Measurements from ENCODE around the gene CACNA1G. TPM values are rescaled to one million over a fixed set of nuclear protein-coding genes. Genes with fewer than 3 reads are reported as not detected.

The CACNA1G gene
- total and polyA plus RNA-seq, 2 donors from 2014 or later = 0.06 TPM; not detected in 1

DNA sequence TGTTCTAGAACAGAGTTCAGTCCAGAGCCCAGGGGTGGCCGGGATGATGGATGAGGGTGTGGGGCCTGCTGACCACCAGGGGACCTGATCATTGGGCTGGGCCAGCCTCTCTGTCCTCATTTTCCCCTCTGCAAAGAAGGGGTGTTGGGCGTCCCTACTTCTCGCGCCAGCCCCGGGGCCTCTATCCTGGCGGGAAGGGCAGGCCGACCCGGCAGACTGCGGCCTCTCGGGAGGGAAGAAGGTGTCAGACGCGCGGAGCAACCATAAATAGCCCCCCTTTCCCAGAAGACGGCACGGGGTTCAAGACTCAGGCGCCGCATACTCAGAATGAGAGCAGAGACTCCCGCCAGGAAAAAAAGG is 2.0 kb upstream of the CACNA1G start:
- H3K4me1 ChIP-seq (ENCODE audit: control insufficient read depth in 2 of 3, insufficient read depth in 2 of 3, low read depth in 1 of 3, low read length in 3 of 3) = peaks cover 0 to 8% (median 7%) of the 10 kb centered on the region in 3 donors
- no peak overlapping the region for H3K27ac ChIP-seq (ENCODE audit: low read depth in 2 of 2, low read length in 2 of 2)
- H3K9ac ChIP-seq (ENCODE audit: low read length in 3 of 3) = no peak overlapping the region
- DNase-seq = no peak
- peaks cover 8% of the 10 kb centered on the region for H3K27me3 ChIP-seq (ENCODE audit: control insufficient read depth, insufficient read depth, low read length)
- H3K36me3 ChIP-seq (ENCODE audit: control insufficient read depth in 2 of 3, insufficient read depth in 3 of 3, low read length in 3 of 3) = peaks cover 0 to 15% (median 4%) of the 10 kb centered on the region in 3 donors
- FAIRE-seq = no peak
- H3K4me3 ChIP-seq (ENCODE audit: low read length in 3 of 3) = no peak overlapping the region
- intact Hi-C loops (cut with DNase I) = loop anchor here (10.0 kb wide), 1 partner anchor 116 kb away; no protein-coding TSS in a partner anchor
- TF ChIP-seq, protein P1, sequence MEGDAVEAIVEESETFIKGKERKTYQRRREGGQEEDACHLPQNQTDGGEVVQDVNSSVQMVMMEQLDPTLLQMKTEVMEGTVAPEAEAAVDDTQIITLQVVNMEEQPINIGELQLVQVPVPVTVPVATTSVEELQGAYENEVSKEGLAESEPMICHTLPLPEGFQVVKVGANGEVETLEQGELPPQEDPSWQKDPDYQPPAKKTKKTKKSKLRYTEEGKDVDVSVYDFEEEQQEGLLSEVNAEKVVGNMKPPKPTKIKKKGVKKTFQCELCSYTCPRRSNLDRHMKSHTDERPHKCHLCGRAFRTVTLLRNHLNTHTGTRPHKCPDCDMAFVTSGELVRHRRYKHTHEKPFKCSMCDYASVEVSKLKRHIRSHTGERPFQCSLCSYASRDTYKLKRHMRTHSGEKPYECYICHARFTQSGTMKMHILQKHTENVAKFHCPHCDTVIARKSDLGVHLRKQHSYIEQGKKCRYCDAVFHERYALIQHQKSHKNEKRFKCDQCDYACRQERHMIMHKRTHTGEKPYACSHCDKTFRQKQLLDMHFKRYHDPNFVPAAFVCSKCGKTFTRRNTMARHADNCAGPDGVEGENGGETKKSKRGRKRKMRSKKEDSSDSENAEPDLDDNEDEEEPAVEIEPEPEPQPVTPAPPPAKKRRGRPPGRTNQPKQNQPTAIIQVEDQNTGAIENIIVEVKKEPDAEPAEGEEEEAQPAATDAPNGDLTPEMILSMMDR (IDR thresholded peaks at IDR 0.05; ENCODE audit: borderline replicate concordance, extremely low read depth, insufficient read depth) = no peak
- no peaks in the 10 kb centered on the region for H3K9me3 ChIP-seq (ENCODE audit: control insufficient read depth in 2 of 3, insufficient read depth in 1 of 3, low read length in 3 of 3)

DNA sequence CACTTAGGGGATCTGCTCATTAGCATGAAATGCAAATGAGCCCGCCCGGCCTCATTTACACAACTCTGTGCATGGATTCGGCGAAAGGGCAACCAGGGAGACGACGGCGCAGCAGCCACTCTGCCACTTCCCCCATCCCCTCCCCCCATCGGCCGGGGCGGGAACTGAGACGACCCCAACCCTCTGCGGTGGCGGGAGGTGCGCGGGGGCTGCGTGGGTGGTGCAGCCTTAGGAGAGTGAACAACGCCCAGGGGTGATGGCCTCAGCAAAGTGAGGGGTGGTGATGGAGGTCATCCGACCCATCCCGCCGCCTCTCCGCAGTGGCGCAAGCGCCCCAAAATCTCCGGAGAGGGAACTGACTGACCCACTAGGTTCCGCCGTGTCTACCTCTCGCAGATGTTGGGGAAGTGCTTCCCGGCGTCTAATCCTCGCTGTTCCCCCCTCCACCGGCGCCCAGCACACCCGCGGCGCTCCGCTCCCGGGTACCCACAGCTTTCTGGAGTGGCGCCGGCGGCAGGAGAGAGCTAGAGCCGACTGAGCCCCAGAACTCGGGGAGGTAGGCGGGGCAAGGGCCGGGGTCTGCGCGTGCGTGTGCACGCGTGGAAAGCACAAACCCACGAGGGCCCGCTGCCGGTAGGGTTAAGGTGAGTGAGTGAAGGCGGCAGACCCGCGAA is 1.4 kb upstream of the CACNA1G start:
- intact Hi-C loops (cut with DNase I) = loop anchor here (10.0 kb wide), 1 partner anchor 116 kb away; no protein-coding TSS in a partner anchor
- H3K9ac ChIP-seq (ENCODE audit: low read length in 3 of 3) = no peak overlapping the region
- H3K27me3 ChIP-seq (ENCODE audit: control insufficient read depth, insufficient read depth, low read length) = peaks cover 8% of the 10 kb centered on the region
- H3K4me3 ChIP-seq (ENCODE audit: low read length in 3 of 3) = no peak overlapping the region
- FAIRE-seq (no peak), DNase-seq (peak in 3 of 5 donors; percentile 57 to 79 (median 70))
- H3K27ac ChIP-seq (ENCODE audit: low read depth in 2 of 2, low read length in 2 of 2) = no peak overlapping the region
- no peaks in the 10 kb centered on the region for H3K9me3 ChIP-seq (ENCODE audit: control insufficient read depth in 2 of 3, insufficient read depth in 1 of 3, low read length in 3 of 3)
- peaks cover 0 to 8% (median 7%) of the 10 kb centered on the region in 3 donors for H3K4me1 ChIP-seq (ENCODE audit: control insufficient read depth in 2 of 3, insufficient read depth in 2 of 3, low read depth in 1 of 3, low read length in 3 of 3)
- TF ChIP-seq, protein P1 (IDR thresholded peaks at IDR 0.05; ENCODE audit: borderline replicate concordance, extremely low read depth, insufficient read depth) = no peak
- peaks cover 0 to 15% (median 4%) of the 10 kb centered on the region in 3 donors for H3K36me3 ChIP-seq (ENCODE audit: control insufficient read depth in 2 of 3, insufficient read depth in 3 of 3, low read length in 3 of 3)

DNA sequence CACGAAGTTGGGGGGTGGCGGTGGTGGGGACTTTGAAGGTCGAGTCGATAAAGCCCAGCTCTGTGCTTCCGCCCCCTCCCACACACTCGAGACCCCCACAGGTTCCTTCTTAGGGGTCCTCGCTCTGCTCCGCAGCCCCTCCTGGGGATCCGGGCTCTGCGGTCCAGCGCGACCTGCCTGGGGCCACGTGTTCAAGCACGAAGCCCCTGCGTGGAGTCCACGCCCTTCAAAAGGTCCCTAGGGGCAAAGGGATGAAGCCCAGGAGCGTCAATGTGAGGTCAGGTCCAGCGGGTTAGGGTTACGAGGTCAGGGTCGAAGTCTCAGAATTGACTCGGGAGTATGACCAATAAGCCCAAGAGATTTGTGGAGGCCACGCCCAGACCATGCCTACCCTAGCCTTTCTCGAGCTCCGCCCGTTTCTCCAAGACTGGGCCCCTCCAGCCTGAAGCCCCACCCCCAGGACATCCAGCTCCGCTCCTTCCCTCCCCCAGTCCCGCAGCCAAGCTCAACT is 786 bp upstream of the CACNA1G start:
- peaks cover 0 to 8% (median 7%) of the 10 kb centered on the region in 3 donors for H3K4me1 ChIP-seq (ENCODE audit: control insufficient read depth in 2 of 3, insufficient read depth in 2 of 3, low read depth in 1 of 3, low read length in 3 of 3)
- no peak overlapping the region for H3K9ac ChIP-seq (ENCODE audit: low read length in 3 of 3)
- H3K36me3 ChIP-seq (ENCODE audit: control insufficient read depth in 2 of 3, insufficient read depth in 3 of 3, low read length in 3 of 3) = peaks cover 0 to 12% (median 2%) of the 10 kb centered on the region in 3 donors
- no peak overlapping the region for H3K27ac ChIP-seq (ENCODE audit: low read depth in 2 of 2, low read length in 2 of 2)
- H3K27me3 ChIP-seq (ENCODE audit: control insufficient read depth, insufficient read depth, low read length) = peaks cover 8% of the 10 kb centered on the region
- TF ChIP-seq, protein P1 (IDR thresholded peaks at IDR 0.05; ENCODE audit: borderline replicate concordance, extremely low read depth, insufficient read depth) = no peak
- H3K4me3 ChIP-seq (ENCODE audit: low read length in 3 of 3) = peak overlapping the region in 2 of 3 donors; percentile 12 to 58
- intact Hi-C loops (cut with DNase I) = loop anchor here (10.0 kb wide), 1 partner anchor 115 kb away; no protein-coding TSS in a partner anchor
- no peaks in the 10 kb centered on the region for H3K9me3 ChIP-seq (ENCODE audit: control insufficient read depth in 2 of 3, insufficient read depth in 1 of 3, low read length in 3 of 3)
- FAIRE-seq (no peak), DNase-seq (peak in 4 of 5 donors; percentile 71 to 88 (median 82))

All from kidney (tissue), 14 donors.